Duodenal mucosa (tissue), 2 donors: ENCODE measurements around the gene LMX1A.

Experiments
- H3K27ac ChIP-seq: one replicate; pipeline ENCODE4 v1.7.0; 2013; ENCODE audit warnings: low read depth, low read length
- H3K27me3 ChIP-seq, 2 donors: one replicate each; pipeline ENCODE4 v1.7.0; 2013; ENCODE audit warnings: low read length in 2 of 2, control low read depth in 1 of 2; ENCODE audit not compliant: insufficient read depth in 2 of 2, control insufficient read depth in 1 of 2
- H3K36me3 ChIP-seq, 2 donors: one replicate each; pipeline ENCODE4 v1.7.0; 2013; ENCODE audit warnings: low read length in 2 of 2, control low read depth in 1 of 2; ENCODE audit not compliant: insufficient read depth in 2 of 2, control insufficient read depth in 1 of 2
- H3K4me1 ChIP-seq, 2 donors: one replicate each; pipeline ENCODE4 v1.7.0; 2013; ENCODE audit warnings: low read length in 2 of 2, control low read depth in 1 of 2; ENCODE audit not compliant: insufficient read depth in 2 of 2, control insufficient read depth in 1 of 2
- H3K4me3 ChIP-seq, 2 donors: one replicate each; pipeline ENCODE4 v1.7.0; 2013; ENCODE audit warnings: low read length in 2 of 2, low read depth in 1 of 2
- H3K9ac ChIP-seq, 2 donors: one replicate each; pipeline ENCODE4 v1.7.0; 2013; ENCODE audit warnings: low read length in 2 of 2, low read depth in 1 of 2
- H3K9me3 ChIP-seq, 2 donors: one replicate each; pipeline ENCODE4 v1.7.0; 2013; ENCODE audit warnings: low read length in 2 of 2, control low read depth in 1 of 2; ENCODE audit not compliant: control insufficient read depth in 1 of 2

LMX1A gene

DNA sequence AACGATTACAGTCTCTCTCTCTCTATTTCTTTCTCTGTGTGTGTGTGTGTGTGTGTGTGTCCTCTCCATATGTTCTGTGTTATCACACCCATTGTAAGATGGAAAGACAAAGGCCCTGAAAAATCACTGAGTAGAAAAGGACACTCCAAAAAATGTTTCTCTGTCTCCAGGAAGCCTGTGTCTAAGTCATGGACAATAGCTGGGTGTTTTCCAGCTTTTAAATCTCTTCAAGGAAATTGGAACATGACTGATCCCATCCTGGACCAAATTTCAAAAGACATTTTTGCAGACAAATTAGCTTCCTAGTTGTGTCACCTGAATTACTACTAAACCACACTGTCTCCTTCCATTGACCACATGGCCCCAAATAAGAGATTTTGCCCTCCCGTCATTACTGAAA, 31.0 kb upstream of the LMX1A start:
- Histone ChIP-seq H3K4me3 (no peak overlapping the region), H3K27ac (no peak overlapping the region), H3K36me3 (no peaks in the 10 kb centered on the region), H3K4me1 (peaks cover 0 to under 1% of the 10 kb centered on the region in 2 donors), H3K27me3 (peaks cover 15 to 19% of the 10 kb centered on the region in 2 donors), H3K9me3 (no peaks in the 10 kb centered on the region), H3K9ac (no peak overlapping the region)

DNA sequence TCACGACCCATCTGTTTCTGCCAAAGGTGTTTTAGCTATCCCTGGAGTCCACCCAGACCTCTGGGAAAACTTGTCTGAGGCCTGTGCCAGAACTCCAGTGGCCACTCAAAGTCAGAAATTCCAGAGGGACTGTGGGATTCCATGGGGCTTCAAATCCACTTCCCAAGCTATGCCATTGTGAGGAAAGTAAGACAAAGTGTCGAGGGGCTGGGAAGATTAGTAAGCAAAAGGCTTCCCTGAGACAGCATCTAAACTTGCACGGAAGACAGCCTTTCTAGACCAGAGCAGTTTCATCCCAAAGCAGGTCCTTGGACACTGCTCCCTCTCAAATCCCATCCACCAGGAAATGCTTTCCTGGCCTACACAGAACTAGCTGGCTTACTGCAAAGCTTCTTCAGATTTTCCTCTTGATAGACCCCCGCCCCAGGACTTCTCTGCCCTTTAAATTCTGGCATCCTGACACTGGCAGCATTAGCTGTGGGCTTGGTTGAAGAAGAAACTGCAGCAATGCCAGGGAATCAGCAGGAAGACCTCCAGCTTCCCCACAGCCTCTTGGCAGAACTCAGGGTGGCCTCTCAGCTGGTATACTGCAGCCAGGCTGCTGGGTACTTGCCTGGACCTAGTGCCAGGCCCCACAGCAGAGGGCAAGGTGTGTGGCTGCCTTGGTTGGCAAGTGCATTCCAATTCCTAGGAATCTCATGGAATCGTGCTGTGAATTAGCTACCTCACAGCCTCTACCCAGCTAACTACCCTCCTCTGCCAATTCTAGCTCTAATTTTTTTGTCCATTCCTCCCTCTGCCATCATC, 27.3 kb upstream of the LMX1A start:
- Histone ChIP-seq H3K4me1 (no peaks in the 10 kb centered on the region), H3K9me3 (no peaks in the 10 kb centered on the region), H3K36me3 (no peaks in the 10 kb centered on the region), H3K9ac (no peak overlapping the region), H3K4me3 (no peak overlapping the region), H3K27ac (no peak overlapping the region), H3K27me3 (peaks cover 5 to 13% of the 10 kb centered on the region in 2 donors)

DNA sequence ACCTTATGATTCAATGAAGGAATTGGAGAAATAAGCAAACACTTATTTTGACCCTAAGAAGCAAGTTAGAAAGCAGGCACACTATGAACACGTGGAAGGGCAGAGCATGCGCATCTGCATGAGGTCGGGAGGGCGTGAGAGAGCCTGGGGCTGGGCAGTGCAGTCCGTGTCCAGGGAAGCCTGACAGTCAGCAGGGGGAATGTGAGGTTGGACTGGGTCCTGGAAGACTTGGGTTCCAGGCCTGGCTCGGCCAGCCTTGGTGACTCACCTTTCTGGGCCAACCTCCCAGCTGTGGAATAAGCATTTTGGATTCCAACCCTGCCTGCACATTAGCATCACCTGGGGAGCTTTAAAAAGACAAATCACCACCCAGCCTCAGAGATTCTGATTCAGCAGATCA, 26.6 kb upstream of the LMX1A start:
- Histone ChIP-seq H3K4me1 (no peaks in the 10 kb centered on the region), H3K4me3 (no peak overlapping the region), H3K36me3 (no peaks in the 10 kb centered on the region), H3K27ac (no peak overlapping the region), H3K9ac (no peak overlapping the region), H3K9me3 (no peaks in the 10 kb centered on the region), H3K27me3 (peaks cover 3 to 10% of the 10 kb centered on the region in 2 donors)

DNA sequence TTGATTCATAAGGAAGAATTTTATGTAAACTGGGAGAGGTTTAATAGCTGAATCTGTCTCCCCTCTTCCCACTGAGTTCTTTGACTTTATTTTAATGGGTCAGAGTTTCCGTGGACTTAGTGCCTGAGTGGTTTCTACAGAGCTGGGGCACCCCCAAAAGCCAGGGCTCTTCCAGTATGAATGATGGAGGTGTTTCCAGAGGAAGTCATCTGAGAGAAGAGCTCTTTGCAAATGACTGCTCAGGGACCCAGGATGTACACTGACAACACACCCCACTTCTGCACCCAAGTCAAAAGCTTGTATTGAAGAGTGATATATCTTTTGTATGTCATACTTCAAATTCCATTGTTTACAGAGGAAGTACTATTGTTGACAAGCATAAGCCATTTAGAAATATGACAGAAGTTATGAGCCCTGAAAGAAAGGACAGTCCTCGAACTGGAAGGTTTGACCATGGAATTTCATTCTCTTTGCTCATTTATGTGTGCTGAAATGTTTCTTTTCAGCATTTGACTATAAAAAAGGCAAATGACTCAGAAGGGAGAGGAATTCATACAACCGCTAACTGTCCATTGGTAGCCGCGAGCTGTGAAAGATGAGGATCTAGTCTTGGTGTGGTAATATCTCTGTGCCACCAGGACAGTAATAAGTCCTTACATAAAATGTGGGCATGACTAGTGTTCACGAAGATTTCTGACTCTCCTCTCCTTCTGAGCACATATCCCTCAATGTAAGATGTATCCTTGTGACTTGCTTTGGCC, 25.4 kb upstream of the LMX1A start:
- Histone ChIP-seq H3K9me3 (no peaks in the 10 kb centered on the region), H3K27me3 (peaks cover under 1 to 8% of the 10 kb centered on the region in 2 donors), H3K4me3 (no peak overlapping the region), H3K27ac (no peak overlapping the region), H3K36me3 (no peaks in the 10 kb centered on the region), H3K9ac (no peak overlapping the region), H3K4me1 (peaks cover 0 to 1% of the 10 kb centered on the region in 2 donors)

DNA sequence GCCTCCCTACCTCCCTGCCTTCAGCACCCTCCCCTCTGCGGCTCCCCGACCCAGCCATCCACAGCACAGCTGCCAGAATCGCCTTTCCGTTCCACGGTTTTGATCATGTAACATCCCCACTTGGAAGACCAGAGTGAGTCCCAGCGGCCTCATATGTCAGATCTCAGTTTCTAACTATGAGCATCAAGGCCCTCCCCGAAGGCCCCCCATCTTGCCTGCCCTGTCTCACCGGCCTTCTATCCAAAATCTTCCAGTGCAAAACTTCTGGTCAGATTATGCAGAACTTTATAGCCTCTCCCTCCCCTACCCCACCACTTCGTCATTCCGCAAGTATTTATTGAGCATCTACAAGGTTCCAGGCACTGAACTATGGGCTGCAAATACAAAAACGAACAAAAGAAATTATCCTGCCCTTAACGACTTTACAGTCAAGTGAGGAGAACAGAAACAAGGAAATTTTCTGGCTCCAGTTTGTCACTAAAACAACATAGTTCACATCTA, 20.3 kb upstream of the LMX1A start:
- no peak overlapping the region for H3K27ac ChIP-seq
- peak overlapping the region in 1 of 2 donors; percentile 3 for H3K9ac ChIP-seq
- peak overlapping the region; percentile 53 to 60 for H3K4me3 ChIP-seq
- H3K4me1 ChIP-seq = peaks cover 8 to 18% of the 10 kb centered on the region in 2 donors
- H3K36me3 ChIP-seq = no peaks in the 10 kb centered on the region
- peaks cover 0 to 7% of the 10 kb centered on the region in 2 donors for H3K27me3 ChIP-seq
- H3K9me3 ChIP-seq = no peaks in the 10 kb centered on the region

DNA sequence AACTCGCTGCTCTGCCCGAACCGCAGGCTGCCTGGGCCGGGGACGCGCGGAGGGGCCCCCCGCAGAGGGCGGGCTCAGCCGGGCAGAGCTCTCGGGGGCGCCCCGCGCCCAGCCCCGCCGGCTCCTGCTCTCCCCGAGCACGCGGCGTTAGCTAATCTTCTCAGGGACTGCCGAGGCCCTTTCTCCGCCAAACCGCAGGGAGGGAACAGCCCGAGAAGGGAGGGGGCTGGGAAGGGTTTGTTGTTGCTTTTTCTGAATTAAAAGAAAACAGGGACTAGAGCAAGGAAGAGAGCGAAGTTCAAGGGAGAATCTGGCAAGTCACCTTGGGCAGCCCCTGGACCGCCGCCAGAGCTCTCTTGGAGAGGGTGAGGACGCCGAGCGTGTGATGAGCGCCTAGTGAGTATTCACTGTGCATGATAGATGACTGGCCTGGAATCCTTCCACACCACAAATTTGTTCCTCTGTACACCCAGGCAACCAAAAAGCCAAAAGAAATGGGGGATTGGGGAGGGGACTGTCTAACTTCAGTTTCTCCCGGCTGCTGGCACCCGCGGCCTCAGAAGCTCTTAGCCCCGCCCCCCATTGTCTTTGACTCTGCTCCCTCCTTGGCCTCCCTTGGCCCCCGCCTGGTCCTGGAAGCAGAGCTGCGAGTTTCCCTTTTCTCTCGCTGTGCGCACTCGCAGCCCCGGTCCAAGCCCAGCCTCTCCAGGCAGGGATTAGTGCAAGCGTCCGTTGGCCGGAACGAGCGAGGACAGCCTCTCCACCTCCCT, 19.7 kb upstream of the LMX1A start:
- H3K36me3 ChIP-seq = no peaks in the 10 kb centered on the region
- H3K9ac ChIP-seq = peak overlapping the region; percentile 3 to 22
- no peak overlapping the region for H3K27ac ChIP-seq
- H3K4me1 ChIP-seq = peaks cover 13 to 18% of the 10 kb centered on the region in 2 donors
- peak overlapping the region; percentile 53 to 60 for H3K4me3 ChIP-seq
- H3K9me3 ChIP-seq = no peaks in the 10 kb centered on the region
- peaks cover 0 to 7% of the 10 kb centered on the region in 2 donors for H3K27me3 ChIP-seq

DNA sequence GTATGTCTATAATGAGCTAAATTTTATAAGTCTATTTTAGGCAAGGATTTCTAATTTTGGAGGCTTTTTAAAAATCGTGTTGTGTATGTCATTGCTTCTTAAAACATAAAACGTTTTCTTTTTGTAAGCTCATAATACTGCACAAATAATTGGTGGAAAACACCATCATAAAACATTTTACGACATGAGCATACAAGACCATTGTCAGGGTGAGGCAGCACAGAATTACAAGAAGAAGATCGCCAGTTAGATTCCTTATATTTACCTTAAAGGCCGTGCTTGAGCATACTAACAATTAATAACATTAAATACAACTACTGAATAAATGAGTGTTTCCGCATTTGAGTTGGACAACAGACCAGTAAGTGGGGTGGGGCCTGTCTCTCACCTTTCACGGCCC, 19.1 kb upstream of the LMX1A start:
- Histone ChIP-seq H3K27me3 (peaks cover 0 to 7% of the 10 kb centered on the region in 2 donors), H3K27ac (no peak overlapping the region), H3K9ac (peak overlapping the region; percentile 3 to 22), H3K4me3 (peak overlapping the region; percentile 53 to 60), H3K4me1 (peaks cover 14 to 18% of the 10 kb centered on the region in 2 donors), H3K9me3 (no peaks in the 10 kb centered on the region), H3K36me3 (no peaks in the 10 kb centered on the region)

DNA sequence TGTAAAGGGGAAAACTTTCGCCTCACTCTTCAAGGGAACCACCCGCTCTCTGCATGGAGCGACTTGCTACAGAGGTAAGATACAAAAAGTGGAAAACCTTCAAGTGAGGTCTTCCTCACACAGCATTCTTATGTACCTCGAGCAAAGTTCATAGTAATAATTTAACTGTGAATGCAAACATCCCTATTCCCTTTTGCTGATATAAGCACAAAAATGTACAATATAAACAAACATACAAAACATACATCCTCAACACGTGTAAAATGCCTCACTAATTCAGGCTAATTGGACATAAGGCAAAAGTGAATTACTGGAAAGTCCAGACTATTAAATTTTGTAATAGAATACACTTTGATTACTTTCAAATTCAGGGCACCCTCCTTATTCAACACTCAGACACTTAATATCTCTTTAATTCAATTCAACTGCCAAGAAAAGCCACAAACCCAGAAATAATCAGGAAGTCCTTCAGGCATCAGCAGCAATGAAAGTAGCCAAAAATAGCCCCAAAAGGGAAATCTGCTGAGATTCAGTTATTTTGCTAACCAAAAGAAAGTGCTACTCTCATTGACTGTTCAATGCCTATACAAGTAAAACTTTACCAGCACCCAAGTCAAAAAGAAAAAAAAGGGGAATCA, 15.2 kb upstream of the LMX1A start:
- Histone ChIP-seq H3K9ac (no peak overlapping the region), H3K36me3 (no peaks in the 10 kb centered on the region), H3K27ac (no peak overlapping the region), H3K27me3 (peaks cover 7 to 9% of the 10 kb centered on the region in 2 donors), H3K4me1 (peaks cover 13 to 15% of the 10 kb centered on the region in 2 donors), H3K9me3 (no peaks in the 10 kb centered on the region), H3K4me3 (no peak overlapping the region)

DNA sequence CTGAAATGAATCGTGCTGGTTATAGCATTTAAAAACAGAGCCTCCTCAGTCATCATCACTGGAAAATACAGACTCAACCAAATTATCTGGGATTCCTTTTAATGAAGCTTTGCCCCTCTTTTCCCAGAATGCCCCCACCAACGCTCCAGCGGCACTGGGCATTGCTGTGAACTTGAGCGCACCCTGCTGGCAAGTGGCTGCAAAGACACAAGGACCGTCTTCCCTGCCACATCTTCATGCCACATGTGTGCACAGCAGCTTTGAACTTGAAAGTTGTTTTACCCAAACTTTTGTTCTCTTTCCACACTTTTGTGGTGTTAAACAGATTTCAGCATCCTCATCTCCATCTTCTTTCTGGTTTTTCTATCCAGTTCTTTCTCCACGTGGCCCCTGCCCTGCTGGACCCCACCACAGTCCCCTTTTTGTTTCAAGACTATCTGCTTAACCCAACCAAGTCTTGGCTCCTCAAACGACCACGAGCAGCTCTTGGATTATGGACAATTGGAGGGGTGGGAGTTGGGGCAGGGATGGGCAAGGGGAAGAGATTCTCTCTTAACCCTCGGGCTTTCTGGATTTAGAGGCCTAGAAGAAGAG, 12.8 kb upstream of the LMX1A start:
- no peak overlapping the region for H3K9ac ChIP-seq
- peaks cover 0 to 6% of the 10 kb centered on the region in 2 donors for H3K4me1 ChIP-seq
- peaks cover 6 to 12% of the 10 kb centered on the region in 2 donors for H3K27me3 ChIP-seq
- no peaks in the 10 kb centered on the region for H3K36me3 ChIP-seq
- no peak overlapping the region for H3K27ac ChIP-seq
- H3K9me3 ChIP-seq = no peaks in the 10 kb centered on the region
- no peak overlapping the region for H3K4me3 ChIP-seq
